GM21825 (cell line): ENCODE data around the gene CYP4V2.

Source experiments
- ATAC-seq: cut with Tn5 transposase; IDR thresholded peaks from one replicate; pipeline ENCODE4 v1.9.1; 2021; ENCODE audit warnings: mild to moderate bottlenecking, moderate library complexity; ENCODE audit not compliant: unreplicated experiment

Gene CYP4V2

DNA sequence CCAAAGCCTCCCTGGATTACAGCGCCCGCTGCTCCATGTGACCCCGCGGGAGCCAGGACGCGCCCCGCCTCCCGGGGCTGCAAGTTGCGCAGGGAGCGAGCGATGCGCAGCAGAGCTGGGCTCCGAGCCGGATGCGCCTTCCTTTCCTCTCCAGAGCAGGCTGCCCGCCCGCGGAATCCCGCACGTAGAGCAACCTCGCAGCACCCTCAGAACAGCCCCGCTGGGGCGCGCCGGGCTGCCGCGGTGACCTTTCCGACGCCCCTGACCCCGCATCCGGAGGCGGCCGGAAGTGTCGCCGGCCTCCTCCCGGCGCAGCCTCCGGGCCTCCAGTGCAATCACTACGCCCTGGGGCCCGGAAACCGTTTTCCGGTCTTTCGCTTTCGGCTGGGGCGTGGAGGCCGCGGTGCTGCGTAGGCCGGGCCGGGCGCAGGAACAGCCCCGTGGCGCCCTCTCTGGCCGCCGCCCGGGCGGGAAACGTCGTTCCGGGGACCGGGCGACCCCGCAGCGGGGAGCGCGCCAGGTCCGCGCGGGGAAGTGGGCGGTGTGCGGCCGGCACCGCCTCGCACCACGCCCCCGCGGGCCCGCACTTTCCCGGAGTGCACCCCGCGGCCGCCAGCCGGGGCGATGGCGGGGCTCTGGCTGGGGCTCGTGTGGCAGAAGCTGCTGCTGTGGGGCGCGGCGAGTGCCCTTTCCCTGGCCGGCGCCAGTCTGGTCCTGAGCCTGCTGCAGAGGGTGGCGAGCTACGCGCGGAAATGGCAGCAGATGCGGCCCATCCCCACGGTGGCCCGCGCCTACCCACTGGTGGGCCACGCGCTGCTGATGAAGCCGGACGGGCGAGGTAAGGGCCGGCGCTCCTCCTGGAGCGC is at the start of gene CYP4V2:
CYP4V2 (plus strand) TSS at position 368 of the 866 bp plus-strand sequence; CDS start at position 625, 257 bp downstream.
- peak; percentile 90 for ATAC-seq

DNA sequence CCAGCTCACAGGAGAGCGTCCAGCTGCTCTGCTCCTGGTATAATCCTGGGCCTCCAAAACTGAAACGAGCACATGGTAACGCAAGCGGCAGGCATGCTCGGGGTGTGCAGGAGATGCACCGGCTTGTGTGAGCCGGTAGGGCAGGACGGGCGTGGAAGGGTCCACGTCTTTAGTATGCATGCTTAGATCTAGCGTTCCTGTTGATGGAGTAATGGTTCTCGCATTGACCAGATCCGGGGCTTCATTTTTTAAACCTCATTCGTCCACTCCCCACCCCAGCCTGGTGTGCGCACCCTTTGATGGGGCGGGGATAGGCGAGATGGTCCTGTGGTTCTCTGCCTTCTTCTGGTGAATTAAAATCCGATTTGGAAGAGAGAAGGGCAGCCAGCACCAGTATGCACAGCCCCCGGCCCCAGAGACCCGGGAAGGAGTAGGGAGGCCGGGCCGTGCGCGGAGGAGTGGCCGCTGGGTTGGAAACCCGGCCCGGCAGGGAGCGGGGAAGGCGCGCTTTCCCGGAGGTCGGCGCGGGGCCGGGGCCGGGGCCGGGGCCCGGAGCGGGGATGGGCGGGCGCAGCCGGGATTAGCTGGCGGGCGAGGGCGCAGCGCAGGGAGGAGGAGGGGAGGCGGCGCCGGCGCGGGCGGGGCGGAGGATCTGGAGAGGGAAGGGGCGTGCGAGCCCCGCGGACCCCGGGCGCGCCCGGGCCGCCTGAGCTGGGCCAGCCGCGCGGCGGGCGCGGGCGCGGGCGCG is 47.0 kb upstream of the CYP4V2 start:
- peak; percentile 39 for ATAC-seq

DNA sequence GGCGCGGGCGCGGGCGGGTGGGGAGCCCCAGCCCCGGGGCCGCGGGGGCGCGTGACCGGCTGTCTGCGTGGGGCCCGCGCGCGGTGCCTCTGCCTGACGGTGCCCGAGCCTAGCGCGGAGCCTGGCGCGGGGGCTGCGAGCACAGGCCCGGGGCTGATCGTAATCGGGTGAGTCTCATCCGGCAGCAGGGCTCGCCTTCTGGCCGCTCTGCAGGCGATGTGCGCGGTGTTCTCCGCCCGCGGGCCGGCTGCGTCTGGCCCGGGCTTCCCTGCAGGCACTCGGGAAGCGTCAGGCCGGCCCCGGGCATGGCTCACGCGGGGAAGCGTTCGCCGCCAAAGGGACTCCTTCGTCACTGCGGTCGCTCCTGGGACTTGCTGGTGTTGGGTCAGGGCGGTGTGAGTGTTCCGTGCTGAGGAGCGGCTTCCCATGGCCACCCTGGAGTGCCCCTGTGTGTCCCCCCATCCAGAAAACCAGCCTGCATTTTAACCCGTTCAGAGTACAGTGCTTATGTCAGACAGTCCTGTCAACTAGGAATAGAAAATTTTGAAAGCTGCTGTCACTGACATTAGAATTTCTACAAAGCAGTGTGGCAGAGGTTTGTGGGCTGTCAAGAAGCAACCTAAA is 46.3 kb upstream of the CYP4V2 start:
- peak; percentile 46 for ATAC-seq

DNA sequence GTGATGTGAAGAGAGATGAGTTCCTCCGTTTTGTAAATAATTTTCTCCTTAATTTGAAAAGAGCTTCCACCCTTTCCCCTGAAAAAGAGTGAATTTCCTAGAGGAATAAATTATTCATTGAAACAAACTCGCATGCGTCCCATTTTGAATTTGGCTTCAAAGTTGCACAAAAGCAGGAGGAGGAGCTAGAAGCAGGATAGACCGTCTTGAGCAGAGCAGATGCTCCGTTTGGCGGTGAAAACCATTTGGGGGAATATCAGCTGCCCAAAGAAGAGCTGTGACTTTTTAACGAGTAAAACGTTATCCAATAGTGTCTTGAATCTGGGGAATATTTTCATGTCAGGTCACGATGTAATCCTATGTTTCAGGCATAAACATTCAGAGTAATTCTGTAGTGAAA is 44.9 kb upstream of the CYP4V2 start:
- ATAC-seq, result no peak

DNA sequence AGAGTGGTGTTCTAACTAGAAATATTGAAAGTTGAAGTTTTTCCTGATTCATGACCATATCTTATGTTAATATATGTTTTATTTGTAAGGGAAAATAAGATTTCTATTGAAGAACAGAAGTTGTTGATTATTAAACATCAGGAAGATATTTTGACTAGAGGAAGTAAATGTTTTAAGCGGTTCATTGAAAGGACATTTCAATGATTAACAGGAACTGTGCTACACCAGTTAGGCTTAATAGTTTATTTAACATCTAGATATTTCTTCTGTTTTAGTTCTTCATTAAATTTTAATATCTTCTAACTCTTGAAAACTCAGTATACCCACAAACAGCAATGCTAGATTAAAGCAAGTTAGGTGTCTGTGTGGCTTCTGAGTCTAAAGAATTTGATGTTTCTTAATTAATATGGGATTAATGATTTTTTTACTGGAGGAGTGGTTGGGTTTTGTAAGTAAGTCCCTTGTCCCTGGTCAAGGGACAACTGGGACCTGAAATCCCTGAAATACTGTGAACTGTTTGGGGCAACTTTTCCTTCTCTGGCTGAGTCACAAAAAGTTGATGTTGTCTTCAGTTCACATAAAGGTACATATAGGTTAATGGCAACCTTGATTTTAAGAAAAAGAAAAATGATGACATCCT is 42.9 kb upstream of the CYP4V2 start:
- no peak for ATAC-seq

DNA sequence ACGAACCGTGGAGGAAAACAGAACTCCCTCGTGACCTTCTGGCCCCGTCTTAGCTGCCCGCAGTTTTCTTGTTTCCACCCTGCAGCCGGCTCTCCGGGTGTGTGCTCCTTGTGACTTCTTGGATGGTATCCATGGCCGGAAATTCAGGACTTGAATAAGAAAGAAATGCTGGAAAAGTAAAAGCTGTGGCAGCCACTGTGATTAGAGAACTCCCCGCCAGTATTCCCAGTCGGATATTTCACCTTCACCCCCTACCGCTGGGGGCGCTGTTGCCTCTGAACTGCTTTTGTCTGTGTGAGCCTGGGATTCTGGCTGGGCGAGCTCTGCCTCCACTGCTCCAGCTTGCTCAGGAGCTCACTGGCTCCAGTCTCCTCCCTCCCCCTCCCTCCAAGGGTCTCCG is 41.5 kb upstream of the CYP4V2 start:
- no peak for ATAC-seq

DNA sequence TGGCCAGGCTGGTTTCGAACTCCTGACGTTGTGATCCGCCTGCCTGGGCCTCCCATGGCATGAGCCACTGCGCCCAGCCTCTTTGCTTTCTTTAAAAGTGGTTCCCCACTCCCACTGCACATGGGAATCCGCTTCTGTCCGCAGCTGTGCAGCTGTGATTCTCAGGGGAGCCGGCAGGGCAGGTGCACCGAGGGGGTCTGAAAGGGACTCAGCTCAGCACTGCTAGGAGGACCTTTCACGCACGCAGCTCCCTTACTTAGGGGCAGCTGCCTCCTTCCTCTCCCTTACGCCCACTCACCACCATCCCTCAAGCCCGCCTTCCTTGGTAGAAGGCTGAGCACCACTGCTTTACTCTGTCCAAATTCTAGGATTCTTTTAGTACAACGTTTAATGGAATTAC is 40.4 kb upstream of the CYP4V2 start:
- ATAC-seq, result no peak

DNA sequence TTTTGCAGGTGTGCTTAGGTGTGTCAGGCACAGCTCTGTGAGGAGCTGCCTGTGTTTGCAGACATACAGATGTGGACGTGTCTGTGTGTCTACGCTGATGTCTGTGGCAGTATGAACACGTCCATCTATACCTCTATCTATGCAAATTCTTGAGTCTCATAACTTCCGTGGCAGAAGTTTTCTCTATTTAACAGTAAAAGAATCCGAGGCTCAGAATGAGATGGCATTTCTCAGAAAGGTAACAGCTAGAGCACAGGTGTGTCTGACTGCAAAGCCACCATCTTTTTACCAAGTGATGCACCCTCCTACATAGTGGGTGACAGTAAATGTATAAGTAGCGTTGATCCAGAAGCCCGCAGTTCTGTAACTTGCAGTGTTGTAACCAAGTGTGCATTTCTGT is 39.9 kb upstream of the CYP4V2 start:
- ATAC-seq, result no peak

DNA sequence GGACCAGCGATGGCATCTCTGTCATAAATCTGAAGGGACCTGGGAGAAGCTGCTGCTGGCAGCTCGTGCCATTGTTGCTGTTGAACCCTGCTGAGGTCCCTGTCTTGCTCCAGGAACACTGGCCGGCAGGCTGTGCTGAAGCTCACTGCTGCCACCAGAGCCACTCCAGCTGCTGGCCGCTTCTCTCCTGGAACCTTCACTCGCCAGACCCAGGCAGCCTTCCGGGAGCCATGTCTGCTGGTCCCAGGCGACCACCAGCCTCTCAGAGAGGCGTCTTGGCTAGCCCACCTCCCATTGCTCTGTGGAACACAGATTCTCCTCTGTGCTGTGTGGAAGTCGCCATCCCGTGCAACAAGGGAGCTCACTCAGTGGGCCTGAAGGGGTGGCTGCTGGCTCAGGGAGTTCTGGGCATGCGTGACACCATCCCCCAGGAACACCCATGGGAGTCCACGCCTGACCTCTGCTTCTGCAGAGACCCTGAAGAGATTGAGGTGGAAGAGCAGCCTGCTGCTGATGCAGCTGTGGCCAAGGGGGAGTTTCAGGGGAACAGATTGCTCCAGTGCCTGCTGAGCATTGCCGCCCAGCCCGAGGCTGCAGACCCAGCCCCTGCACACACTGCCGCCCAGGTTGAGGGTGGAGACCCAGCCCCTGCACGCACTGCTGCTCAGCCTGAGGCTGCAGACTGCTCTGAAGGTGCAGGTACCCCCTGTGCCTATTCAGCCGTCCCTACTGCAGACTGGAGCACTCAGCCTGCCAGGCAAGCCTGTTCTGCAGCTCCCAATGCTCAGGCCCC is 33.1 kb upstream of the CYP4V2 start:
- ATAC-seq, result no peak

DNA sequence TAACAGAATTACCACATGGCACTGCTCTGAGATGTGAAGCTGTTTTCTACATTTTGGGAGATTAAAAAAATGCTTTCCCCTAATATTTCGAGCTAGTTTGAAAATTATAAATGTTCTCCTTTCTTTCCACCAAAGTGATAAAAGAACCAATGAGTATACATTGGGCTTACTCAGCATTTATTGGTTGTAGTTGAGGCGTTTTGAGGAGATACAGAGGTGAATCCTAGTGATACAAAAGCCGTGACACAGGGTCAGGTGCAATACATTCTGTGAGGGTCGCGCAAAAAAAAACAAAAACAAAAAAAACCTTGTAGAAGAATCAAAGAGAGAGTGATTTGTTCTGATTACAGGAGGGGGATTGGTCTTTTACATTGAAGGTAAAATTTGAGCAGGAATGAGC is 32.4 kb upstream of the CYP4V2 start:
- no peak for ATAC-seq

DNA sequence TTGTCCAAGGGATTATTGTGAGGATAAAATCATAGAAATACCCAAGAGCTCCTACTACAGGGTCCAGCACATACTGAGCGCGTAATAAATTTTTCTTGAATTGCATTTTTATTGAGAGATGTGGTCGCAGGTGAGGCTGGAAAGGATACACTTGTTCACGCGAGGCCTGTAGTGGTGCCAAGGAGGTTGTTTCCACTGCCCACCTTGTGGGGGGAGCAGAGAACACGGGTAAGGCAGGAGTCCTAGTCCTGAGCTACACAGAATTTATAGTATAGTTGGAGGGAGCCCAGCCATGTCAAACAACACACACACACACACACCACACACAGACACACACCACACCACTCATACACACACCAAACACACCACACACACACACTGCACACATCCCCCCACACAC is 31.8 kb upstream of the CYP4V2 start:
- no peak for ATAC-seq

DNA sequence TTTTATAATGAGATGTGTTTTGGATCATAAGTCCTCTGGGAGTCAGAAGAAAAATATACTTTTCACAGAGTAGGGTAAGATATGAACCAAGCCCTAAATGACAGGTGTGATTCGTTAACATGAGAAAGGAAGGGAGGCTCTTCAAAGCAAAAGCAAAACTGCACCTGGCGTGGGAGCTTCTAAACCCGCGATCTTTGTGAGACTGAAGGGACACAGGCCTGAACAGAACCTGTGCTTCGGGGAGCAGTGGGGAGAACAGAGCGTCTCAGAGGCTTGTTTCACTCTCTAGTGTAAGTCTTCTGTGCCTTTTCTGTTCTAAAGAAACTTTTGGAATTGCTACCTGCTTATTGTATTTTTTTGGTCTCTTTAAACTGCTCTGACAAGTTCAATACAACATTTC is 30.2 kb upstream of the CYP4V2 start:
- ATAC-seq, result peak; percentile 70

DNA sequence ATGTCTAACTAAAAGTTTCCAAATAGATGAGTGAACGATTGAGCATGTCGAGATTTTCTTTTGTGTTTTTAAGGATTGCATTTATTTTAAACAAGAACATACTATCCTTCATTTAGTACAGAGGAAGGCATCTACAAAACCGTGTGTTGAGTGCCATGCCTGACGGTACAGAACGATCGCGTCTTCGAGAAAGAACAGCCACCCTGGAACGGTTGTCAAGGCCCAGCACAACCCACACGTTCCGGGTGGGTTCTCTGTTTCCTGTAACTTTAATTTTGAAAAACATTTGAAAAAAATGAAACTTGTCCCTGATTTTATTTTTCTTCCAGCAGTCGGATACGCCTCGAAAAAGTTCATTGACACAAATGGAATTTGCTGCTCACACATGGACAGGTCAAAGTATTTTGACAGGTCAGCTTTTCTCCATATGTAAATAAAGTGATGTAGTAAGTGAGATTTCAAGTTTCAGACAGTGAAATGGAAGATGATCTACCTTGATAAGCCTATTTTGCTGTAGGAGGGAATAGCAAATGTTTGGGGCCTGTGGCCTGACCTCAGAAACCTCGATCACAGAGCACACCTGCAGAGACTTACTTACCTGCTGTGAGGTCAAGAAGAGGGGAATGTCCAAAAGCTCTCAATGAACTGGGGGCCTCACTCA is 24.4 kb upstream of the CYP4V2 start:
- ATAC-seq, result no peak

DNA sequence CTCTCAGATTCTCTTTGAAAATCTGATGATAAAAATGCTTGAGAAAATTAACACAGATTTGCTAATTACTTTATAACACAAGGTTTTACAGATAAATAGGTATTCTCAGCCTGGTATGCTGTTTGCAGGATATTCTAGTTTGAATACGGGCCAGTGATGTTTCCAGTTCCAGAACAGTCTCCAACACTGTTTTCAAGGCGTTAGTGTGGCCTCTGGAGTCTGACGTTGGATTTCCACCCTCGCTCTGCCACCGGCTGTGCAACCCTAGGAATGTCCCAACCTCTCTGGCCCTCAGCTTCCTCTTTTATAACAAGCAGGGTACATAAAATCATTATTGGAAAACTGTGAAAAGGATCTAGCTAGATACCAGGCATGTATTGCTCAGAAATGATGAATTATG is 23.8 kb upstream of the CYP4V2 start:
- ATAC-seq, result no peak

DNA sequence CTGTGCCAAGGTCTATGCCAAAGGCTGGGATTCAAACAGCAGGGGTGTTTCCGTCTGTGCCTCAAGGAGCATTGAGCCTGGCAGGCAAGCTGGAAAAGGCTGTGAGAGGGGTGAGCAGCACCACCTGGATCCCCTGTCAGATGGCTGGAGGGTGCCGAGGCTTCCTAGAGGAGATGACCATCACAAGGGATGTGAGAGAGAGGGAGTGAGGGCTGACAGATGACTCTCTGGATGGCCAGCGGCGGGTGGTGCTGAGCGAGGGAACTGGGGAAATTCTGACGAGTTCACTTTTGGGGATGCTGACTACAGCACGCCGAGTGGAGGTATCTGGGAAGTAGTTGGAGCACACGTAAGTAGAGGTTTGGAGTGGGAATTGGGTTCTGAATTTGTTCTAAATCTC is 22.6 kb upstream of the CYP4V2 start:
- no peak for ATAC-seq

DNA sequence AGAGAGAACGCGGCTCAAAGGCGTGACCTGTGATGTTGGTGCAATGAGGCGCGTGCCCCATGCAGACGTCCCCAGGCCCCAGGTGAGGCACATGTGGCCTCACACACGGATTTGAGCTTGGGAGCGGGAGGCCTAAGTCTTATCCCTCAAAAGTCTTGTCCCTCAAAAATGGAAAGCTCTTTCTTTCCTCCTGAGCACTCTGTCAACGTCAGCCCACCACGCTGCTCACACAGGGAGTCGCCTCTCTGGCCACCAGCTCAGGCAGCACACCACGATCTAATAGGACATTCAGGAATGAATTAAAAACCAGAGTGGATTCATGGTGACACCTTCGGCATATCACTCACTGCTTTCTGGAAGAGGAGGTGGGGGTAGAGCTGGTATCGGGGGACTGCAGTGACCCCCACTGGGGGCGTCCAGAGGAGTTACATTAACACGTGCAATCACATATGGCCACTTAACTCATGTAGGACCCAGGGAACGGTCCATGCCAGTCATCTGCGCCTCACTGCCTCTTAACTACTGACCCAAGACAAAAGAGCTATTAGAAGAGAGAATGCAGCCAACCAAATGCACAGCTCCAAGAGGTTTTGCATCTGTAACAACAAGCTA is 21.9 kb upstream of the CYP4V2 start:
- no peak for ATAC-seq

DNA sequence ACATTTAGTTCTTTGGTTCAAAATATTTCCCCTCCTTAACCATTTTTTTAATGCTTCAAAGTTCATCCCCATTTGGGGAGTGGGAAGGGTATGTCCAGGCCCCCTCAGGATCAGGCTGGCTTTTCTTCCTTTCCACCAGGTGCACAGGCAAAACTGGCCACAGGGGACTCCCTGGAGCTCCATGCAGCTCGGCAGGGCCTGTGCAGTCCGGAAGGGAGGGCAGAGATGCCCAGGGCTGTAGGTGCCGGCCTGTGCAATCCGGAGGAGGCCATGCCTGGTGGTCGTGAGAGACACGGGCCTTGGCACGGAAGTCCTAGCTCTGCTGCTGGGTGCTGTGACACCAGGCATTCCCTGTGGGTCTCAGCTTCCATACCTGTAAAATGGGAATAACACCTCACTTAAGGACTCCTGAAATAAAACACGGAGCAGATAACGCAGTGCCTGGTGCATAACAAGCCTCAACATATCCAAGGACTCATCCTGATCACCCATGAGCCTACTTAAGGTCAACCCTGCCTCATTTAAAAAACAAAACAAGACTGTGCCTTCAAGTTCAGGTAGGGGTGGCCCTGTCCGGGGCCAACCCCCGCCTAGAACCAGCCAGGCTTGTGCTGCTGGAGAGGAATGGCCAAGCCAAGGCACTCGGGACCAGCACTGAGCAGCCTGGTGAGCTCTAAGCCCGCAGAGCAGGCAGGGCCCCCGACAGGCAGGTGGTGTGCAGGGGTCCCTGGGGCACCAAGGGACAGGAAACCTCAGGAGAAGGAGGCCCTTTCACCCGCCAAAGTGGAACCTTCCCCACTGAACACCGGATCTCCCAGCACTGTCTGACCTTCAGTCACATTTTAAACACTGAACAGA is 21.2 kb upstream of the CYP4V2 start:
- no peak for ATAC-seq

DNA sequence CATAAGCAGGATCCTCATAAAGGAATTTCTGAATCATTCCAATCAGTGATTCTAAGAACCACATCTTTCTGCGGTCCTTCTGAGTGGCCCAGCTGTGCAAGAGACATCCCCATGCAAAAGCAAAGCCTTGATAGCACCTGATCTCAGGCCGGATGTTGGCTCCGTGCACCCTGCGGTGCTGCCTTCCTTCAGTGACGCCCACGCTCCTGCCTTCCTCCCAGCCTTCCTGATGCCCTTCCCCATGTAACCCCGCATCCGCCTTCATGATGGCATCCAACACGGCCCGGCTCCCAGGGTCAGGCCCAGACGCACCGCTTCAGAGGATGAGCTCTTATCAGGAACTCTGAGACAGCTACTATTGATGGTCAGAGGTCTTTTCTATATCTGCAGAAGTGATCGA is 20.4 kb upstream of the CYP4V2 start:
- ATAC-seq, result no peak

DNA sequence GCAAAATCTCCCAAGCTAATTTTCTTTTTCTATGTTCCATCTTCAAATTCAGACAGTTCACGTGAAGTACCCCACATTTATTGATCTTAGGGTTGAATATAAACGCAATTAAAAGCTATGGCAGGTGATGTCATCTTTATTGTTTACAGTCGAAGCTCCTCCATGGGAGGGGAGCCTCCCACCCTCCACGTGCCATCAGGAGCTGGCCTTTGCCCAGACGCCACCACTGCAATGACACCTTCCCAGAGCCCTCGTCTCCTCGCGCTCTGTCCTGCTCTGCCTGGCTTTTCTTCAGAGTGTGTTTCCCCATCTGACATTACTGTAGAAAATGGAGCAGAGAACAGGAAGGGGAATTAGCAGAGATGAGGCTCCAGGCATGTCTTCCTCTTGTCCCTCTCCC is 18.8 kb upstream of the CYP4V2 start:
- ATAC-seq, result no peak
